DOHH2 (cell line): Measurements from ENCODE around the gene BLACAT1.

Experiments used
- H3F3A ChIP-seq: fragments of 200-600 bp; sonication (generic), shearing (Covaris generic); 2 replicates; pipeline ENCODE4 v1.6.0; 2016; ENCODE audit warnings: antibody characterized with exemption, mild to moderate bottlenecking; ENCODE audit not compliant: control insufficient read depth, insufficient read depth
- H3K27ac ChIP-seq: fragments of 200-600 bp; sonication (generic); 2 replicates; pipeline ENCODE4 v1.5.1; 2014; ENCODE audit warnings: low read depth, mild to moderate bottlenecking, low read length, moderate library complexity
- H3K27me3 ChIP-seq: fragments of 200-600 bp; sonication (generic); 2 replicates; pipeline ENCODE4 v1.6.1; 2014; ENCODE audit warnings: mild to moderate bottlenecking, low read length, mixed read lengths; ENCODE audit not compliant: control insufficient read depth
- H3K36me3 ChIP-seq: fragments of 200-600 bp; sonication (generic); 2 replicates; pipeline ENCODE4 v1.6.1; 2014; ENCODE audit warnings: mild to moderate bottlenecking, low read length, moderate library complexity, mixed read lengths; ENCODE audit not compliant: control insufficient read depth
- H3K4me1 ChIP-seq: fragments of 200-600 bp; sonication (generic); 2 replicates; pipeline ENCODE4 v1.6.1; 2014; ENCODE audit warnings: mild to moderate bottlenecking, low read length, mixed read lengths; ENCODE audit not compliant: control insufficient read depth
- H3K4me2 ChIP-seq: fragments of 200-600 bp; sonication (generic); 2 replicates; pipeline ENCODE4 v1.6.0; 2014; ENCODE audit warnings: mild to moderate bottlenecking, low read length, moderate library complexity
- H3K4me3 ChIP-seq: fragments of 200-600 bp; sonication (generic); 2 replicates; pipeline ENCODE4 v1.5.1; 2014; ENCODE audit warnings: mild to moderate bottlenecking, low read length, mixed read lengths
- H3K79me2 ChIP-seq: fragments of 200-600 bp; sonication (generic); 2 replicates; pipeline ENCODE4 v1.6.1; 2014; ENCODE audit warnings: mild to moderate bottlenecking, low read length, mixed read lengths; ENCODE audit not compliant: control insufficient read depth
- H3K9me2 ChIP-seq: fragments of 200-600 bp; sonication (generic); replicated peaks from 2 replicates; pipeline ENCODE4 v1.6.1; 2014; ENCODE audit warnings: mild to moderate bottlenecking, low read length, mixed read lengths; ENCODE audit not compliant: control insufficient read depth
- H3K9me3 ChIP-seq: fragments of 200-600 bp; sonication (generic); 2 replicates; pipeline ENCODE4 v1.6.1; 2014; ENCODE audit warnings: antibody characterized with exemption, low read length, mixed read lengths; ENCODE audit not compliant: control insufficient read depth, insufficient read depth
- H4K20me1 ChIP-seq: fragments of 200-600 bp; sonication (generic); 2 replicates; pipeline ENCODE4 v1.6.0; 2014; ENCODE audit warnings: low read depth, mild to moderate bottlenecking, antibody characterized with exemption, low read length, moderate library complexity; ENCODE audit not compliant: control insufficient read depth, insufficient read depth
- CTCF ChIP-seq: fragments of 200-600 bp; sonication (generic); IDR thresholded peaks from one replicate; pipeline ENCODE4 v1.5.1; 2014; ENCODE audit warnings: antibody characterized with exemption, mild to moderate bottlenecking, low read depth, low read length; ENCODE audit not compliant: poor library complexity, severe bottlenecking
- EZH2phosphoT487 ChIP-seq: fragments of 200-600 bp; sonication (generic); IDR thresholded peaks from 2 replicates; pipeline ENCODE4 v1.6.1; 2017; ENCODE audit warnings: borderline replicate concordance, mild to moderate bottlenecking, antibody characterized with exemption, low read length, moderate library complexity, mixed read lengths

BLACAT1 gene

GRCh38 chr1:205441716-205442050 lies 14.2 kb downstream of the BLACAT1 start:
- no peaks in the 10 kb centered on the region for H3K9me2 ChIP-seq
- no peaks in the 10 kb centered on the region for H3K79me2 ChIP-seq
- H3K27me3 ChIP-seq: peaks cover 2% of the 10 kb centered on the region; the same call in 1 of the 2 replicates
- peak overlapping the region; percentile 63 for H3K4me3 ChIP-seq
- H3K4me2 ChIP-seq: peak overlapping the region; percentile 69
- H3K9me3 ChIP-seq: no peaks in the 10 kb centered on the region
- TF ChIP-seq EZH2phosphoT487 (no peak), CTCF (no peak)
- no peaks in the 10 kb centered on the region for H3F3A ChIP-seq
- H3K36me3 ChIP-seq: no peaks in the 10 kb centered on the region
- H4K20me1 ChIP-seq: no peaks in the 10 kb centered on the region
- peaks cover 81% of the 10 kb centered on the region for H3K4me1 ChIP-seq
- H3K27ac ChIP-seq: peak overlapping the region; percentile 67

- no peaks in the 10 kb centered on the region for H3F3A ChIP-seq
- TF ChIP-seq EZH2phosphoT487: no peak
- no peak for TF ChIP-seq CTCF
- H3K27me3 ChIP-seq: peaks cover 2% of the 10 kb centered on the region; the same call in 1 of the 2 replicates
- H3K9me2 ChIP-seq: no peaks in the 10 kb centered on the region
- peak overlapping the region; percentile 67 for H3K27ac ChIP-seq
- no peaks in the 10 kb centered on the region for H3K79me2 ChIP-seq
- H3K4me3 ChIP-seq: peak overlapping the region; percentile 63
- peak overlapping the region; percentile 69 for H3K4me2 ChIP-seq
- H4K20me1 ChIP-seq: no peaks in the 10 kb centered on the region
- no peaks in the 10 kb centered on the region for H3K9me3 ChIP-seq
- H3K36me3 ChIP-seq: no peaks in the 10 kb centered on the region
- H3K4me1 ChIP-seq: peaks cover 81% of the 10 kb centered on the region
Observed at GRCh38 chr1:205441318-205441633, 14.6 kb downstream of the BLACAT1 start.

- Histone ChIP-seq H3K27me3 (peaks cover 2% of the 10 kb centered on the region; the same call in 1 of the 2 replicates), H3F3A (no peaks in the 10 kb centered on the region), H3K9me3 (no peaks in the 10 kb centered on the region), H4K20me1 (no peaks in the 10 kb centered on the region), H3K27ac (peak overlapping the region; percentile 67), H3K4me2 (peak overlapping the region; percentile 69), H3K36me3 (no peaks in the 10 kb centered on the region), H3K9me2 (no peaks in the 10 kb centered on the region), H3K79me2 (no peaks in the 10 kb centered on the region), H3K4me3 (peak overlapping the region; percentile 63), H3K4me1 (peaks cover 83% of the 10 kb centered on the region)
- TF ChIP-seq EZH2phosphoT487: no peak
- no peak for TF ChIP-seq CTCF
Observed at GRCh38 chr1:205440476-205441317, 15.1 kb downstream of the BLACAT1 start.
